OCI-LY3 (cell line): Measurements from ENCODE around the gene LETMD1.

ENCODE experiments used
- H2AFZ ChIP-seq: fragments of 200-600, 300-600 bp; shearing (Covaris generic); 2 replicates; pipeline ENCODE4 v1.6.0; 2014; ENCODE audit warnings: antibody characterized with exemption, low read depth, low read length
- H3K27ac ChIP-seq: fragments of 200-600, 300-600 bp; sonication (generic); 2 replicates; pipeline ENCODE4 v1.5.1; 2014; ENCODE audit warnings: mild to moderate bottlenecking, low read length, moderate library complexity, mixed read lengths
- H3K27me3 ChIP-seq: fragments of 200-600, 300-600 bp; sonication (generic); 2 replicates; pipeline ENCODE4 v1.6.1; 2014; ENCODE audit warnings: low read depth, low read length, mixed read lengths
- H3K36me3 ChIP-seq: fragments of 200-600, 300-600 bp; sonication (generic); replicated peaks from 2 replicates; pipeline ENCODE3; 2014; ENCODE audit warnings: low read depth, low read length, mixed read lengths
- H3K4me1 ChIP-seq: fragments of 300-600, 200-600 bp; sonication (generic); 2 replicates; pipeline ENCODE4 v1.6.1; 2014; ENCODE audit warnings: low read length, mixed read lengths
- H3K4me2 ChIP-seq: fragments of 200-600, 300-600 bp; sonication (generic); 2 replicates; pipeline ENCODE4 v1.6.1; 2014; ENCODE audit warnings: low read length, mixed read lengths
- H3K4me3 ChIP-seq: fragments of 300-600, 200-600 bp; sonication (generic); 2 replicates; pipeline ENCODE4 v1.5.1; 2014; ENCODE audit warnings: antibody characterized with exemption, mild to moderate bottlenecking, low read length, moderate library complexity
- H3K79me2 ChIP-seq: fragments of 300-600, 200-600 bp; shearing (Covaris generic); 2 replicates; pipeline ENCODE4 v1.6.1; 2014; ENCODE audit warnings: mild to moderate bottlenecking, low read length, mixed read lengths
- H3K9ac ChIP-seq: fragments of 300-600, 200-600 bp; shearing (Covaris generic); 2 replicates; pipeline ENCODE4 v1.6.0; 2014; ENCODE audit warnings: mild to moderate bottlenecking, low read length, moderate library complexity
- H3K9me3 ChIP-seq: fragments of 200-600, 300-600 bp; shearing (Covaris generic); 2 replicates; pipeline ENCODE4 v1.6.1; 2014; ENCODE audit warnings: low read length, mixed read lengths; ENCODE audit not compliant: insufficient read depth
- H4K20me1 ChIP-seq: fragments of 200-600, 300-600 bp; sonication (generic); 2 replicates; pipeline ENCODE4 v1.6.1; 2016; ENCODE audit warnings: low read length, mixed read lengths; ENCODE audit not compliant: insufficient read depth
- CTCF ChIP-seq: fragments of 200-600, 300-600 bp; sonication (generic); IDR thresholded peaks from 2 replicates; pipeline ENCODE4 v1.5.1; 2014; ENCODE audit warnings: antibody characterized with exemption, low read length, low read depth
- EZH2phosphoT487 ChIP-seq: fragments of 200-600 bp; shearing (Covaris generic); IDR thresholded peaks from 2 replicates; pipeline ENCODE4 v1.6.1; 2018; ENCODE audit warnings: antibody characterized with exemption, mixed run types, low read depth

The LETMD1 gene

GRCh38 chr12:51027342-51027835 is 20.7 kb upstream of the LETMD1 start:
- Histone ChIP-seq H3K9ac (no peak overlapping the region), H3K4me1 (peaks cover 37% of the 10 kb centered on the region), H3K9me3 (no peaks in the 10 kb centered on the region), H3K4me2 (peak overlapping the region; percentile 61), H3K27ac (no peak overlapping the region), H3K27me3 (peaks cover 4% of the 10 kb centered on the region; the same call in 1 of the 2 replicates), H2AFZ (no peak overlapping the region), H3K79me2 (peaks cover 38% of the 10 kb centered on the region), H3K4me3 (peak overlapping the region; percentile 53), H4K20me1 (no peaks in the 10 kb centered on the region), H3K36me3 (peaks cover 4% of the 10 kb centered on the region)
- TF ChIP-seq CTCF (no peak), EZH2phosphoT487 (no peak)

GRCh38 chr12:51028126-51028812 is 19.9 kb upstream of the LETMD1 start:
- TF ChIP-seq CTCF (peak; percentile 76), EZH2phosphoT487 (no peak)
- H3K27me3 ChIP-seq = peaks cover 4% of the 10 kb centered on the region; the same call in 1 of the 2 replicates
- H3K4me2 ChIP-seq = peak overlapping the region; percentile 61
- H3K79me2 ChIP-seq = peaks cover 29% of the 10 kb centered on the region
- peaks cover 4% of the 10 kb centered on the region for H3K36me3 ChIP-seq
- H3K4me3 ChIP-seq = peak overlapping the region; percentile 53
- H3K27ac ChIP-seq = no peak overlapping the region
- no peaks in the 10 kb centered on the region for H4K20me1 ChIP-seq
- 0 out of 2 replicates have a peak overlapping the region, but pooled peaks have one; percentile 19 for H2AFZ ChIP-seq
- H3K9ac ChIP-seq = no peak overlapping the region
- H3K4me1 ChIP-seq = peaks cover 28% of the 10 kb centered on the region
- no peaks in the 10 kb centered on the region for H3K9me3 ChIP-seq

- no peak overlapping the region for H3K9ac ChIP-seq
- peaks cover 23% of the 10 kb centered on the region for H3K4me1 ChIP-seq
- H3K9me3 ChIP-seq = no peaks in the 10 kb centered on the region
- H4K20me1 ChIP-seq = no peaks in the 10 kb centered on the region
- 0 out of 2 replicates have a peak overlapping the region, but pooled peaks have one; percentile 19 for H2AFZ ChIP-seq
- H3K36me3 ChIP-seq = no peaks in the 10 kb centered on the region
- TF ChIP-seq CTCF (no peak), EZH2phosphoT487 (no peak)
- peaks cover 4% of the 10 kb centered on the region; the same call in 1 of the 2 replicates for H3K27me3 ChIP-seq
- peak overlapping the region; percentile 53; the same call in 1 of the 2 replicates for H3K4me3 ChIP-seq
- no peak overlapping the region for H3K27ac ChIP-seq
- H3K4me2 ChIP-seq = peak overlapping the region; percentile 61
- H3K79me2 ChIP-seq = peaks cover 24% of the 10 kb centered on the region
These were observed 19.3 kb upstream of the LETMD1 start for GRCh38 chr12:51028813-51029150.

GRCh38 chr12:51033048-51033447 is 15.1 kb upstream of the LETMD1 start:
- H3K9ac ChIP-seq = no peak overlapping the region
- H3K9me3 ChIP-seq = no peaks in the 10 kb centered on the region
- no peak overlapping the region for H3K4me2 ChIP-seq
- H3K36me3 ChIP-seq = no peaks in the 10 kb centered on the region
- no peaks in the 10 kb centered on the region for H4K20me1 ChIP-seq
- no peak overlapping the region for H3K4me3 ChIP-seq
- peaks cover 6% of the 10 kb centered on the region; the same call in 1 of the 2 replicates for H3K4me1 ChIP-seq
- no peaks in the 10 kb centered on the region for H3K79me2 ChIP-seq
- no peak overlapping the region for H3K27ac ChIP-seq
- H2AFZ ChIP-seq = no peak overlapping the region
- TF ChIP-seq EZH2phosphoT487 (no peak), CTCF (no peak)
- H3K27me3 ChIP-seq = peaks cover 4% of the 10 kb centered on the region; the same call in 1 of the 2 replicates
